Memory B cell (primary cell): ENCODE results near the gene CNTNAP3.
"Not testable (repeated sequence)": the region's sequence is repeated elsewhere in the genome, so short reads cannot be mapped to it uniquely, and the experiment has no call there.

ENCODE experiments used
- ATAC-seq: fragments of 150-1000 bp; cut with Tn5 transposase; 2 replicates; pipeline ENCODE4 v1.10.0; 2021; ENCODE audit warnings: low read depth, mild to moderate bottlenecking, moderate library complexity
- DNase-seq, 2 donors: peaks; one replicate each; pipeline ENCODE4 v3.0.0; 2022; ENCODE audit warnings: low spot score in 2 of 2
- H3K27ac Mint-ChIP-seq: one replicate; pipeline ENCODE4 v1.8.0; 2022; ENCODE audit warnings: mild to moderate bottlenecking, moderate library complexity, mixed read lengths
- H3K27me3 Mint-ChIP-seq: one replicate; pipeline ENCODE4 v1.8.0; 2022; ENCODE audit warnings: mixed read lengths
- H3K36me3 Mint-ChIP-seq: one replicate; pipeline ENCODE4 v1.8.0; 2022; ENCODE audit warnings: mild to moderate bottlenecking, mixed read lengths
- H3K4me1 Mint-ChIP-seq: one replicate; pipeline ENCODE4 v1.8.0; 2022; ENCODE audit warnings: mixed read lengths
- H3K4me3 Mint-ChIP-seq: one replicate; pipeline ENCODE4 v1.8.0; 2022; ENCODE audit warnings: mild to moderate bottlenecking, moderate library complexity, mixed read lengths
- H3K9me3 Mint-ChIP-seq: one replicate; pipeline ENCODE4 v1.8.0; 2022; ENCODE audit warnings: mixed read lengths

The CNTNAP3 gene

DNA sequence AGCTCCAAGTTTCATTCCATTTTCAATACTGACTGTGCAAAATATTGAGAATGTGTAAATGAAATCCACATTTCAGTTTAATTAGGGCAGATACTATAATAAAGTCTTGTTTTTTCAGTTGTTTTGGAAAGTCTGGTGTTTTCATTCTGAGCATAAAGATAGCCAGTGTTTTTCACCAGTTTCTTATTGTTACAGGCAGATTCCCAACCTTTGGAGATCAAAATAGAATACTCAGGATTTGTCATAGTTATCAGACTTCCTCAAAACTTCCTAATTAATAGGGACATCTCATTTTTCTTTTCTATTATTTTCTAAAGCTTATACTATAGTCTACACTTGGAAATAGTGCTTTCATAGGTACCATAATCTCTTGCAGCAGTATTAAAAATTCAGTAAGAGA lies 176.2 kb downstream of the CNTNAP3 start:
- not testable (repeated sequence) for H3K4me1 Mint-ChIP-seq, DNase-seq, ATAC-seq, H3K36me3 Mint-ChIP-seq, H3K9me3 Mint-ChIP-seq, H3K27ac Mint-ChIP-seq, H3K27me3 Mint-ChIP-seq, H3K4me3 Mint-ChIP-seq

DNA sequence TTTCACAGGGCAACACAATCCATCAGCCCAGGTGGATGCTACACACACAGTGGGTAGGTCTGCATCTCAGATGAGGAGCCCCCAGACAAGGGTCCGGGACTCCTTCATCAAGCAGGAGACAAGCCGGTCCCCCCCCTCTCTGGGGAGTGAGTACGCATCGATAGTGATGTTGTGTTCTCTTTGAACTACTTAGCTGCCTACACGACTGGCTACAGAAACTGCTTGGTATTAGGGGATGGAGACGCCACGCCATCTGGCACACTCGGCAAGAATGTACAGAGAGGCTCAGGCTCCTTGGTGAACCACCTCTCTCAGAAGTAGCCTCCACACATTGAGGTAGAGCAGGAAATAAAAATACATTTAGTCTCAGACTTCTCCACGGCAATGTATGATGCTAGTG lies 179.8 kb downstream of the CNTNAP3 start:
- H3K27ac Mint-ChIP-seq, result no peak overlapping the region
- no peak for DNase-seq
- no peaks in the 10 kb centered on the region for H3K36me3 Mint-ChIP-seq
- H3K4me1 Mint-ChIP-seq, result no peaks in the 10 kb centered on the region
- H3K4me3 Mint-ChIP-seq, result no peak overlapping the region
- peaks cover 3% of the 10 kb centered on the region for H3K27me3 Mint-ChIP-seq
- ATAC-seq, result no peak
- no peaks in the 10 kb centered on the region for H3K9me3 Mint-ChIP-seq

- H3K4me3 Mint-ChIP-seq, H3K27me3 Mint-ChIP-seq, DNase-seq, H3K27ac Mint-ChIP-seq, H3K36me3 Mint-ChIP-seq, H3K9me3 Mint-ChIP-seq, H3K4me1 Mint-ChIP-seq, ATAC-seq: not testable (repeated sequence)
These were observed 190.8 kb downstream of the CNTNAP3 start for GRCh38 chr9:39097208-39097607.

DNA sequence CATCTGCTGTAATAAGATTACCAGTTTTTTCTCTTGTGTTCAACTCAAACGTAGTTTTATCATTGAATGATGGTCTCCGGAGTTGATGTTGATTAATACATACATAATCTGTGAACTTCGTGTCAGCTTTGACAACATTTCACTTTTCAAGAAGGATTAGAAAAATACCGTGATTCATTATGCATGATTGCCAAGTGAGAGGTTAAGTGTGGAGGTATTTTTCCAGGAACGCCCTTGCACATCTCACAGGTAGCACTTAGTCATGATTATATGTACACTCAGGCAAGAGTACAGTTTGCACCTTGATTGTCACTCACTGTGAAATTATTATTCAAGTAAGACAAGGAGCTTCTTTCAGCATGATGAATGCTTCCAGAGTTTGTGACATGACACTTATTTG lies 202.7 kb downstream of the CNTNAP3 start:
- H3K4me3 Mint-ChIP-seq, H3K4me1 Mint-ChIP-seq, H3K27me3 Mint-ChIP-seq, DNase-seq, H3K27ac Mint-ChIP-seq, H3K36me3 Mint-ChIP-seq, H3K9me3 Mint-ChIP-seq, ATAC-seq: not testable (repeated sequence)

- not testable (repeated sequence) for H3K36me3 Mint-ChIP-seq, H3K27me3 Mint-ChIP-seq, DNase-seq, H3K4me3 Mint-ChIP-seq, ATAC-seq, H3K4me1 Mint-ChIP-seq, H3K27ac Mint-ChIP-seq, H3K9me3 Mint-ChIP-seq
These were observed 205.4 kb downstream of the CNTNAP3 start for GRCh38 chr9:39082574-39082973.

- not testable (repeated sequence) for H3K4me3 Mint-ChIP-seq, DNase-seq, H3K36me3 Mint-ChIP-seq, ATAC-seq, H3K27me3 Mint-ChIP-seq, H3K4me1 Mint-ChIP-seq, H3K27ac Mint-ChIP-seq, H3K9me3 Mint-ChIP-seq
These were observed 207.9 kb downstream of the CNTNAP3 start for GRCh38 chr9:39080081-39080480.

GRCh38 chr9:39078621-39079256 lies 209.2 kb downstream of the CNTNAP3 start:
- not testable (repeated sequence) for H3K4me3 Mint-ChIP-seq, DNase-seq, H3K4me1 Mint-ChIP-seq, ATAC-seq, H3K9me3 Mint-ChIP-seq, H3K27me3 Mint-ChIP-seq, H3K27ac Mint-ChIP-seq, H3K36me3 Mint-ChIP-seq

DNA sequence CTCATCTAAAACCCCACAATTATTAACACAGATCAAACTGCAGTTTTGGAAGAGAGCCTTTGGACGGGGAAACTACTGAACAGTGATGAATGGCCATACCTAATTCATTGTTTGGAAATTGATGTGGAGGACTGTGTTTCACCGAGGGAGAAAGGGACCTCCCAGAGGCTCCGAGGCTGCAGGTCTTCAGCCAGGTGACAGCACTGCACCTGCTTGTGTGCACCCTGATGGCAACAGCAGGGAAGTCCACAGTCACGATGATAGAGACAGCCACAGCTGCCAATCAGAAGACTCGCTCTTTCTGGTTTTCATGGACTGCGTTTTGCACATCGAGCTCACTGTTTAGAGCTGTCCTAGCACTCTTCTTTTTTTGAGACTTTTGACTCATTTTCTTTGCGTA lies 214.4 kb downstream of the CNTNAP3 start:
- DNase-seq, H3K4me1 Mint-ChIP-seq, H3K4me3 Mint-ChIP-seq, H3K9me3 Mint-ChIP-seq, H3K27ac Mint-ChIP-seq, H3K36me3 Mint-ChIP-seq, H3K27me3 Mint-ChIP-seq, ATAC-seq: not testable (repeated sequence)

- not testable (repeated sequence) for H3K9me3 Mint-ChIP-seq, H3K27me3 Mint-ChIP-seq, ATAC-seq, H3K27ac Mint-ChIP-seq, H3K36me3 Mint-ChIP-seq, H3K4me3 Mint-ChIP-seq, DNase-seq, H3K4me1 Mint-ChIP-seq
These were observed 220.3 kb downstream of the CNTNAP3 start for GRCh38 chr9:39067683-39068082.

DNA sequence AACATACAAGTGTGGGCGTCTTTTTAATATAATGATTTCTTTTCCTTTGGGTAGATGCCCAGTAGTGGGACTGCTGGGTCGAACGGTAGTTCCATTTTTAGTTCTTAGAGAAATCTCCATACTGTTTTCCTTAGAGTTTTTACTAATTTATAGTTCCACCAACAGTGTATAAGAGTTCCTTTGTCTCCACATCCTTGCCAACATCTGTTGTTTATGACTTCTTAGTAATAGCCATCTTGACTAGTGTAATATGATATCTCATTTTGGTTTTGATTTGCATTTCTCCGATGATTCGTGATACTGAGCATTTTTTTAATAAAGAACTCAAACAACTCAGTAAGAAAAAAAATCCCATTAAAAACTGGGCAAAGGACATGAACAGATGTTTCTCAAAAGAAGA lies 225.0 kb downstream of the CNTNAP3 start:
- not testable (repeated sequence) for DNase-seq, H3K27ac Mint-ChIP-seq, H3K36me3 Mint-ChIP-seq, H3K4me3 Mint-ChIP-seq, H3K27me3 Mint-ChIP-seq, ATAC-seq, H3K4me1 Mint-ChIP-seq, H3K9me3 Mint-ChIP-seq

DNA sequence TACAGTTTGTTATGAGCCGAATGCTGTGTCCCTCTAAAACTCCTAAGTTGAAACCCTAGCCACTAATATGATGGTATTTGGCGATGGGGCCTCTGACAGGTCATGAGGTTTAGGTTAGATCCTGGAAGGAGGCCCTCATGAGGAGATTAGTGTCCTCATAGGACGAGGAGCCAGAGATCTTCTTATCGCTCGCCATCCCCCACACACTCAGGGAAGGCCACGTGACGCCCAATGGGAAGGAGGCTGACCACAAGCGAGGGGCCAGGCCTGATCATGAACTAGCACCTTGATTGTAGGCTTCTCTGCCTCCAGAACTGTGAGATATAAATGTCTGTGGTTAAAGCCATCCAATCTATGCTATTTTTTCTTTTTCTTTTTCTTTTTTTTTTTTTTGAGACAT lies 233.5 kb downstream of the CNTNAP3 start:
- not testable (repeated sequence) for H3K4me3 Mint-ChIP-seq, H3K4me1 Mint-ChIP-seq, H3K9me3 Mint-ChIP-seq, H3K36me3 Mint-ChIP-seq, ATAC-seq, H3K27ac Mint-ChIP-seq, DNase-seq, H3K27me3 Mint-ChIP-seq

DNA sequence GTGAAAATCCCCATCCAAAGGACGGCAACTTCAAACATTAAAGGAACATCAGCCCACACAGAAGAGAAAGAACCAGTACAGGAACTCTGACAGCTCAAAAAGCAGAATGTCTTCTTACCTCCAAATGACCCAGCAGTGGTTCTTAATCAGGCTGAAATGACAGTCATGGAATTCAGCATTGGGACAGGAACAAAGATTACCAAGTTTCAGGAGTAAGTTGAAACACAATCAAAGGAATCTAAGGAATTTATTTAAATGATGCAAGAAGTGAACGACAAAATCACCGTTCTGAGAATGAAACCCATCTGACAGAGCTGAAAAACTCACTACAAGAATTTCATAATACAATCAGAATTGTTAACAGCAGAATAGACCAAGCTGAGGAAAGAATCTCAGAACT lies 241.1 kb downstream of the CNTNAP3 start:
- H3K27ac Mint-ChIP-seq, DNase-seq, H3K9me3 Mint-ChIP-seq: not testable (repeated sequence)

GRCh38 chr9:39042352-39042803 lies 245.6 kb downstream of the CNTNAP3 start:
- H3K27me3 Mint-ChIP-seq, H3K27ac Mint-ChIP-seq, H3K36me3 Mint-ChIP-seq, H3K9me3 Mint-ChIP-seq, H3K4me3 Mint-ChIP-seq, DNase-seq, H3K4me1 Mint-ChIP-seq, ATAC-seq: not testable (repeated sequence)

More for the DNA sequence above, 241.1 kb downstream of the CNTNAP3 start:
- ATAC-seq, H3K4me1 Mint-ChIP-seq, H3K4me3 Mint-ChIP-seq, H3K27me3 Mint-ChIP-seq, H3K36me3 Mint-ChIP-seq: not testable (repeated sequence)

DNA sequence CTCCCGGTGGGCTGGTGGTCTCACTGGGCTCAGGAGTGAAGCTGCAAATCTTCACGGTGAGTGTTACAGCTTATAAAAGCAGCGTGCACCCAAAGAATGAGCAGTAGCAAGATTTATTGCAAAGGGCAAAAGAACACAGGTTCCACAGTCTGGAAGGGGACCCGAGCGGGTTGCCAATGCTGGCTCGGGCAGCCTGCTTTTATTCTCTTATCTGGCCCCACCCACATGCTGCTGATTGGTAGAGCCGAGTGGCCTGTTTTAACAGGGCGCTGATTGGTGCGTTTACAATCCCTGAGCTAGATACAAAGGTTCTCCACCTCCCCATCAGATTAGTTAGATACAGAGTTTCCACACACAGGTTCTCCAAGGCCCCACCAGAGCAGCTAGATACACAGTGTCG lies 246.2 kb downstream of the CNTNAP3 start:
- not testable (repeated sequence) for H3K4me3 Mint-ChIP-seq, H3K4me1 Mint-ChIP-seq, DNase-seq, H3K27me3 Mint-ChIP-seq, H3K36me3 Mint-ChIP-seq, ATAC-seq, H3K9me3 Mint-ChIP-seq, H3K27ac Mint-ChIP-seq

GRCh38 chr9:39039148-39039547 lies 248.8 kb downstream of the CNTNAP3 start:
- H3K27me3 Mint-ChIP-seq, H3K4me1 Mint-ChIP-seq, ATAC-seq, H3K4me3 Mint-ChIP-seq, DNase-seq, H3K36me3 Mint-ChIP-seq, H3K27ac Mint-ChIP-seq, H3K9me3 Mint-ChIP-seq: not testable (repeated sequence)
